GM18502 (cell line): ENCODE measurements around the gene TOP1.
"Not testable (repeated sequence)": the region's sequence is repeated elsewhere in the genome, so short reads cannot be mapped to it uniquely, and the experiment has no call there.

Source experiments
- ATAC-seq: cut with Tn5 transposase; IDR thresholded peaks from one replicate; pipeline ENCODE4 v1.9.1; 2021; ENCODE audit warnings: mild to moderate bottlenecking; ENCODE audit not compliant: unreplicated experiment, poor library complexity

TOP1 gene

GRCh38 chr20:41086402-41087324, 58.0 kb downstream of the TOP1 start:
- no peak for ATAC-seq

DNA sequence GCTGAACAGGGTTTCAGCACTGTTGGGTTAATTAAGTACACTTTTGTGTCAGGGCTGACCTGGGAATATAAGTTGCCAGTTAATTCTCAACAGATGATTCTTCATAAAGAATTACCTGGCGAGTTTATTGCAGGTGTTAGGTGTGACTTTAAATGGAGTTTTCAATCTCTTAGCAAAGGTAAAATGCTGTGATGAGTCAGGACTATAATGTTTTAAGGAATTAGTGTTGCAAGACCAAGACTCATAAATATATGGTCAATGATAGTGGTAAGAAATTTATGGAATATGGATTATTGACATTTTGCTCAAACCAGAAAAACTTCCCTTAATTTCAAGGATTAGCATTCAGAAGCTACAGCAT, 58.7 kb downstream of the TOP1 start:
- no peak for ATAC-seq

DNA sequence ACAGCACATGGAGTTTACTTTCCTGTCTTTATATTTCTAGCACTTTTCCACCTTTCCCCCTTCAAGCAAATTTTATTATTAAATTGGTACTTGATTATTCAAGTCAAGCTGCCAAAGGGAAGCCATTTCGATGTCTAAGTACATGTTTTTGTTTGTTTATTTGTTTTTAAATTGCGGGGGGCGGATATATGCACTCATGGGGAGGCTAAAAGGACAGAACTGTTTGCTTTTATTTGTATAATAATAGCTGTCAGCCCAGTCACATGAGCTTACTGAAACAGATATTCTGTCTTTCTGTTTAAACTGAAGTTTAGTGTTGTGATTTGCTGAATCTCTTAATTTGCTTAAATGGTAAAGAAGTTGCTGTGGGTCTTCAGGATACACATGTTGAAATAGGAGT, 59.2 kb downstream of the TOP1 start:
- ATAC-seq: no peak

DNA sequence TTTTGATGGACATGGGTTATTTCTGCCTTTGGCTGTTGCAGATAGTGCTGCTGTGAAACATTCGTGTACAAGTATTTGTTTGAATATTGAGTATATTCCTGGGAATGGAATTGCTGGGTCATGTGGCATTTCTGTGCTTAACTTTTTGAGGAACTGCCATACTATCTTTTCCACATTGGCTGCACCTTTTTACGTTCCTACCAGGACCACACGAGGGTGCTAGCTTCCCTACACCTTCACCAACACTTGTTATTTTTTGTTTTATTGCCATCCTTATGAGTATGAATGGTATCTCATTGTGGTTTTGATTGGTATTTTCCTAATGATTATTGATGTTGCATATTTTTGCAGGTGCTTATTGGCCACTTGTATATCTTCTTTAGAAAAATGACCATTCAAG, 60.9 kb downstream of the TOP1 start:
- no peak for ATAC-seq

DNA sequence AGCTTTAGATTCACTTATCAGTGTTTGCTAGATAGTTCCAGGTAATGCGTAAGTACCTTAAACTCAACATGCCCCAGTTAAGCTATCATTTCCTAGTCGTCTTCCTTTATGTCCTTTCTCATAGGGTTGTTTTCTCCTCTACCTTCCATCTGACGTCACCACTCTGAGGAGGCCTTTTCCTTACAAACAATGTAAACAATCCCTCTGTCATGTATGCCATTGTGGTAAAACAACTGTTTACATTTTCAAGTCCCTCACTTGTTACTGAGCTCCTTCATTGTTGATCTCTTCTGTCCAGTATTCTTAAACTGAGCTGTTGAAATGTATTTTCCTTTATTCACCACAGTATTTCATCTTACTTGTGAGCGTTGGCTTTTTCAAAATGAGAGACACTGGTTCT, 63.3 kb downstream of the TOP1 start:
- no peak for ATAC-seq

GRCh38 chr20:41094353-41095055, 65.9 kb downstream of the TOP1 start:
- ATAC-seq: no peak

DNA sequence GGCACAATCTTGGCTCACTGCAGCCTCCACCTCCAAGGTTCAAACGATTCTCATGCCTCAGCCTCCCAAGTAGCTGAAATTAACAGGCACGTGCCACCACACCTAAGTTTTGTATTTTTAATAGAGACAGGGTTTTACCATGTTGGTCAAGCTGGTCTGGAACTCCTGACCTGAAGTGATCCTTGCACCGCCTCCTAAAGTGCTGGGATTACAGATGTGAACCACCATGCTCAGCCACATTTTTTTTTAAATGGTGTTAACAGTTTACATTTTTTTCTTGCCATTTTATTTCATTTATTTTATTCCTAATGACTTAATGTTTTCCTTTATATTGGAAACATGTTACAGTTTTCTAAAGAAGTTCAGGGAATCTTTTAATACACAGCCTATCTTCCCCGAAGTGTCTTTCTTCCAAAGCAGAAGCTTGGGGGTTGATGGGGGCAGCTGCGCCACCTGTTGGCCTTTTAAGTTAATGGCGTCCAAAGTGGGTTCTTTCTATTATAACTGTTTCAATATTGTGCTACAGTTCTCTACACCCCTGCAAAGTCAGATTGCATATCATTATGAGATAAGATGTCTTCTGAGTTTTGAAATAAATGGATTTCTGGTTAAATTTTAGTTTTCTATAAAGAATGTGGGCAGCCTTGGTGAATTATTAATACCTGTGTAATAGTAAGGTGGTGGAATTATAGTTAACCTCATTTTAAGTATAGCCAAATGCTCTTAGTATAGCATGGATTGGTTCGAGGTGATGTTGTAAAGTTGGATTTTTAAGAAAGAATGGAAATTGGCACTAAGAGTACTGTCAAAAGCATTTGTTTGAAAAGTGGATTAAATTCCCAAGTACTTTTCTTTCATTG, 66.7 kb downstream of the TOP1 start:
- no peak for ATAC-seq

DNA sequence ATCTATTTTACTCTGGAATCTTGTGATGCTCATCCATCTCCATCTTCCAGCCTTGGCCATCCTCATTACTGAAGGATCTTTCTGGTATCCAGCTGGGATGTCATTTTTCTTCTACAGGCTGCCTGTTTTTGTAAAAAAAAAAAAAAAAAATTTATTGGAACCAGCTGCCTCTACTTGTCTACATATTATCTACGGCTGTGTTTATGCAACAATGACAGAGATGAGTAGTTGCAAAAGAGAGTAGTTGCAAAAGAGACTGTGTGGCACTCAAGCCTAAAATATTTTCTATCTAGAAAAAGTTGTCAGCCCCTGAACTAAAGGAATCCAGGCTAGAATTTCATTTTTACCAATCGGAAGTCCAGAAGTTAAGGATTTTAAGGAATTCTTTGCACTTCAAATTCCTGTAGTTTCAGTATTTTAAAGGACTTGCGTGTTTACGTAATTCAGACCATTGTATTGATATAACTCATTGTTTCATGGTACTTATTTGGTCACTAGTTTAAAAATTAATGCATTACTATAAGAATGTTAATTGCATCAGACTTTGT, 70.2 kb downstream of the TOP1 start:
- ATAC-seq: no peak

DNA sequence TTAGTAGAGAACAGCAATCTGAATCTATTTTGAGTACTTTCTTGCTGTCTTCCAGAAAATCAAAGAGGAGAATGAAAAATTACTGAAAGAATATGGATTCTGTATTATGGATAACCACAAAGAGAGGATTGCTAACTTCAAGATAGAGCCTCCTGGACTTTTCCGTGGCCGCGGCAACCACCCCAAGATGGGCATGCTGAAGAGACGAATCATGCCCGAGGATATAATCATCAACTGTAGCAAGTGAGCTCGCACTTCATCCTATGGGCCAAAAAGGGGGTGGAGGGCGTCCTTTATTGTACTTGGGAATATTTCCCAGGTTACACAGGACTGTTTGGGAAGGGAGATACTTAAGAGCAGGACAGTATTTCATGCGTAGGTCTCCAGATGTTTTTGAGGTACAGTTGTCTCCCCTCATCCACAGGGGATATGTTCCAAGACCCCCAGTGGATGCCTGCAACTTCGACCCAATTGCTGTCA, 71.4 kb downstream of the TOP1 start:
- ATAC-seq: no peak

GRCh38 chr20:41101660-41102059, 73.0 kb downstream of the TOP1 start:
- no peak for ATAC-seq

GRCh38 chr20:41108531-41108930, 79.9 kb downstream of the TOP1 start:
- ATAC-seq: no peak

DNA sequence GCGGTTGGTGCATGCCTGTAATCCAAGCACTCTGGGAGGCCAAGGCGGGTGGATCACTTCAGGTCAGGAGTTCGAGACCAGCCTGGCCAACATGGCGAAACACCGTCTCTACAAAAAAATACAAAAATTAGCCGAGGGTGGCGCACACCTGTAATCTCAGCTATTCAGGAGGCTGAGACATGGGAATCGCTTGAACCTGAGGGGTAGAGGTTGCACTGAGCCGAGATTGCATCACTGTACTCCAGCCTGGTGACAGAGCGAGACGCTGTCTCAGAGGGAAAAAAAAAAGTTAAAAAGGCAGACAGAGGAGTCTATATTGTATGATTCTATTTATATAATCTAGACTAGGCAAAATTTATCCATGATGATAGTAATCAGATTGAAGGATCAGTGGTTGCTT, 81.4 kb downstream of the TOP1 start:
- ATAC-seq: no peak

- no peak for ATAC-seq
These were observed 82.4 kb downstream of the TOP1 start for GRCh38 chr20:41110930-41111577.

DNA sequence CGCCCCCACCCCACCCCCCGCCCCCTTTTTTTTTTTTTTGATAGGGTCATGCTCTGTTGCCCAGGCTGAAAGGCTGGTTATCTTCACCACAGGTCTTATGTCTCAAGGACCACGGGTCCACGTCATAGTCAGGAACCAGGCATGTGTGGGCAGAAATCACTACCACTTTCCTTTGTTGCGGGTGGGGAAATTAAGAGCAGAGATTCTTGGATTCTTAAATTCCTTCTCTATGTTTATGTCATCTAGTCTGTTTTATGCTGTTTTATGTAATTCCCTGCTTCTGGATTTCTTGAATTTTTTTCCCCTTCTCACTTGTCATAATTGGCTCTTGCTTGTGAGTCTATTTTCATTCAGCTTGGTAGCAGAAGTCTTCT, 82.9 kb downstream of the TOP1 start:
- ATAC-seq: no peak

GRCh38 chr20:41116282-41116956, 87.8 kb downstream of the TOP1 start:
- ATAC-seq: no peak

- ATAC-seq: not testable (repeated sequence)
These were observed 89.5 kb downstream of the TOP1 start for GRCh38 chr20:41118159-41118558.

DNA sequence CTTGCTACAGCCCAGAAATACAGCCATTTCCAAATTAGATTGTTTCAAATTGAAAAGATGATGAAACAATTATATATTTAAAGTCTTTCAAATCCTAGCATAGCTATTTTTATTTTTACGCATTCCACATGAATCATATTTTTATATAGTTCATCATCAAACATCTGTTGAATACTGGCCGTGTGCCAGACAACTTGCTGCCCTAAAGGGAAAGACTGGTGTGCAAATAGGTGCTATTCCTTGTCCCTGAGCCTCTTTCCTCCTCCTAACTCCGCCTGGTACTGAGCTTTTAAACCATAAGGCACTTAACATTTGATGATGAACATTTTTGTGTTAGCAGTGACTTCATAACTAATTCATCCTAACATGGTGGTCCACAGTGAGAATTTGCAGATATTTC, 90.0 kb downstream of the TOP1 start:
- ATAC-seq: no peak

GRCh38 chr20:41119614-41120561, 91.3 kb downstream of the TOP1 start:
- no peak for ATAC-seq
